Mucosa of rectum (tissue), 2 donors: Measurements from ENCODE around the gene COL4A1.

Source experiments
- H3K27ac ChIP-seq, 2 donors: one replicate each; pipeline ENCODE4 v1.7.0; 2013; ENCODE audit warnings: inconsistent platforms in 2 of 2, low read depth in 2 of 2, low read length in 2 of 2
- H3K27me3 ChIP-seq, 2 donors: one replicate each; pipeline ENCODE4 v1.7.0; 2013; ENCODE audit warnings: low read length in 2 of 2; ENCODE audit not compliant: control insufficient read depth in 2 of 2, insufficient read depth in 2 of 2
- H3K36me3 ChIP-seq, 2 donors: one replicate each; pipeline ENCODE4 v1.7.0; 2013; ENCODE audit warnings: low read length in 2 of 2; ENCODE audit not compliant: control insufficient read depth in 2 of 2, insufficient read depth in 2 of 2
- H3K4me1 ChIP-seq, 2 donors: one replicate each; pipeline ENCODE4 v1.7.0; 2013; ENCODE audit warnings: low read length in 2 of 2, mild to moderate bottlenecking in 1 of 2; ENCODE audit not compliant: control insufficient read depth in 2 of 2, insufficient read depth in 2 of 2
- H3K4me3 ChIP-seq, 2 donors: one replicate each; pipeline ENCODE4 v1.7.0; 2013; ENCODE audit warnings: low read length in 2 of 2
- H3K9ac ChIP-seq, 2 donors: one replicate each; pipeline ENCODE4 v1.7.0; 2013; ENCODE audit warnings: low read length in 2 of 2, low read depth in 1 of 2, mild to moderate bottlenecking in 1 of 2
- H3K9me3 ChIP-seq, 2 donors: one replicate each; pipeline ENCODE4 v1.7.0; 2013; ENCODE audit warnings: low read length in 2 of 2; ENCODE audit not compliant: control insufficient read depth in 2 of 2
- donor health status: healthy.
- donor health status: Normal muscosa, but diverticular disease.

The COL4A1 gene

DNA sequence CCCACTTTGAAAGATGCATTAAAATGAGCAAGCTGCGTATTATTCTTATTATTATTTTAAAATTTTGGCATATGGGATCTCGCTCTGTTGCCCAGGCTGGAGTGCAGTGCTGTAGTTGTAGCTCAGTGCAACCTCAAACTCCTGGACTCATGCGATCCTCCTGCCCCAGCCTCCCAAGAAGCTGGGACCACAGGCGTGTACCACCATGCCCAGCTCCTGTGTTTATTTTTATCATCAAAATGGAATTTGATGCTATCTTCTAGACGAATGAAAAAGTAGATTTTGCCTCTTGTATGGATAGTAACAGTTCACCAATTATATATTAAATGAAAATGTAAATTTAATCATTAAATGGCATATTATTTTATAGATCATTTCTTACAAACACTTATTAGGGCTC is 43.6 kb downstream of the COL4A1 start:
- H3K27me3 ChIP-seq, result no peaks in the 10 kb centered on the region
- no peaks in the 10 kb centered on the region for H3K36me3 ChIP-seq
- H3K4me1 ChIP-seq, result peaks cover 7 to 13% of the 10 kb centered on the region in 2 donors
- H3K4me3 ChIP-seq, result no peak overlapping the region
- H3K9ac ChIP-seq, result no peak overlapping the region
- peak overlapping the region in 1 of 2 donors; percentile 25 for H3K27ac ChIP-seq
- no peaks in the 10 kb centered on the region for H3K9me3 ChIP-seq

DNA sequence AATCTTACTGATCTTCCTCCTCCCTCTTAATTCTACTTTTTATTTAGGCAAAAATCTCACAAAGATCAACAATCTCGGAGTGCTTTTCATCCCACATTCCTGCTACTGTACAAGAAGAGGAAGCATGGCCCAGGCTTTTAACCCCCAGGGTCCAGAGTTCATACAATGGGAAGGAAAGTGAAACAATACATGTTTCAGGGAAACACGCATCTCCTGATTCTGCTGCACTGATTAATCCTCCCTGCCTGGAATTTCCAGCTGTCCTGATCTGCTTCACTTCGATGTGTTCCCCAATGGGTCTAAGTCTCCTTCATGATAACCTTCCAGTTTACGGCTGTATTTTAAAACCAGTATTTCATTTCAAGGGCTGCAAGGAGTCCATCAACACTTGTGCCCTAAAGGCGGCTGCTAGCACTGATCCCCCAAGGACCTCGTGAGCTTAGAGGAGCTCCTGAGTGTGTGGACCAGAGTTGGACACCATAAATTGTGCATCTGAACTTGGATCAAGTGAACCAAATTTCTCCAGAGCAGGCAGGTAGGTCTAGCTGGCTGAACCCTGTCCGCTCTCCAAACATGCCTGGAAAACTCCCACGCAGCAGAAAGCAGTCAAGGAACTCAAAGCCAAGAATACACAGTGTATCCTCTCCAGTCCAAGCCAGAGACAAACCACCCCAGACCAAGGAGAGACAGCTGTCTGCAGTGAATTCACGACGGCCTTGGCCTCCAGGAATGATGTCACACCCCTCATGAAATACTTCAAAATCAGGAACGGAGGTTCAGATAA is 44.3 kb downstream of the COL4A1 start:
- Histone ChIP-seq H3K4me1 (peaks cover 7 to 13% of the 10 kb centered on the region in 2 donors), H3K9ac (peak overlapping the region in 1 of 2 donors; percentile 3), H3K4me3 (peak overlapping the region; percentile 4 to 13), H3K36me3 (no peaks in the 10 kb centered on the region), H3K27ac (peak overlapping the region; percentile 25 to 46), H3K9me3 (no peaks in the 10 kb centered on the region), H3K27me3 (no peaks in the 10 kb centered on the region)

DNA sequence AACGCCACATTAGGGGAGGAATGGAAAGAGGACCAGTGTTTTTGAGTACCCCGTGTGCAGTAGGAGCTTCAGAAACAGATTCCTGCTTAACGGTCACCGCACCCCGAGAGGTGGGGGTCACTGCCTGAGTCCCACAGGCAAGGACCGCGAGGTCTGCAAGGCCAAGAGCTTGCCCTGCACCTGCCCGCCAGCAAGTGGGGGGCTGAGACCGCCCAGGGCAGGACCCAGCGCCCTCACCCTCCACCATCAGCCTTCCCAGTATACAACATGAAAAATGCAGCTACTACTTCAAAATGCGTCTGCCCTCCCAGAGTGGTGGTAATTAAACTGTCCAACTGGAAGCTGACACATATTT is 44.9 kb downstream of the COL4A1 start:
- peaks cover 7 to 13% of the 10 kb centered on the region in 2 donors for H3K4me1 ChIP-seq

DNA sequence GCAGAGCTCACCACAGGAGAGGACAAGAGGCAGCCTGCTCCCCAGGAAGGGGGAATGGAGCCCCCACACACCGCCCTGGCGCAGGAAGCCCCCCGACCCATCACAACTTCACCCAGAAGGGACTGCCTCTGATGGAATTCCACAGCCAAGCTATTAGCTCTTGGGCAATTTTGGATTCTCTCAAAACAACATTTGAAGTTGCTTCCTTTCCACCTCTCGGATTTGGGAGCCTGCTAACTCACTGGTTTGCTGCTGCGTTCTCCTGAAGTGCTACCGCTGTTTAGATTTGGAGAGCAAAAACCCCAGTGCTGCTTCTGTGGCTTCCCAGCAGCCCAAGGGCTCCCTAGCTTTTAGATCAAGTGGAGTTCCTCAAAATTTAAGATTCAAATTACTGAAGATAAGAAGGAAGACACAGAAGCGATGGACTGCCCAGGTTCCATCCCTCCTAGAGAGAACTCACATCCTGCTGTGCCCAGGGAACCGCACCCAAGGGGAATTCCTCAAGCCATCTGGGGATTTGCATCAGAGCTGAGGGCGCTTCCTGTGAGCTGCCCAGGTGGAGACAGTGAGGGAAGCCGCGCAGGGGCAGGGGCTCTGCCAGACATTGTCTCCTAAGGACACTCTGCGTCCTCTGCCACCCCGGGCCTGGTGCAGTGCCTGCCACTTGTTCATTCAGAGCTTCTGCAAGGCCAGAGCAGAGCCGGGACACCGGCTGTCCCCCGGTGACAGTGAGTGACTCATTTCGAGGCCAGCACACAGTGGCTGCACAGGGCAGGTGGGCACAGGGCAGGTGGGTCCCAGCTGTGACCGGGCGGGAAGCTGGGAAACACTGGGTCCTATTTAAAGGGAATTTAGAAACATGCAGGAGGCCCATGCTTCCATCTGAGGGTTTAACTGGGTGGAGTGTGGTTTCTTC is 45.5 kb downstream of the COL4A1 start:
- peaks cover 7 to 13% of the 10 kb centered on the region in 2 donors for H3K4me1 ChIP-seq
- H3K9me3 ChIP-seq, result no peaks in the 10 kb centered on the region
- H3K36me3 ChIP-seq, result no peaks in the 10 kb centered on the region
- no peak overlapping the region for H3K4me3 ChIP-seq
- H3K27ac ChIP-seq, result no peak overlapping the region
- no peak overlapping the region for H3K9ac ChIP-seq
- no peaks in the 10 kb centered on the region for H3K27me3 ChIP-seq

More for the DNA sequence above, 44.9 kb downstream of the COL4A1 start:
- H3K4me3 ChIP-seq, result no peak overlapping the region
- peak overlapping the region; percentile 20 to 46 for H3K27ac ChIP-seq
- H3K9me3 ChIP-seq, result no peaks in the 10 kb centered on the region
- H3K9ac ChIP-seq, result no peak overlapping the region
- H3K36me3 ChIP-seq, result no peaks in the 10 kb centered on the region
- H3K27me3 ChIP-seq, result no peaks in the 10 kb centered on the region

DNA sequence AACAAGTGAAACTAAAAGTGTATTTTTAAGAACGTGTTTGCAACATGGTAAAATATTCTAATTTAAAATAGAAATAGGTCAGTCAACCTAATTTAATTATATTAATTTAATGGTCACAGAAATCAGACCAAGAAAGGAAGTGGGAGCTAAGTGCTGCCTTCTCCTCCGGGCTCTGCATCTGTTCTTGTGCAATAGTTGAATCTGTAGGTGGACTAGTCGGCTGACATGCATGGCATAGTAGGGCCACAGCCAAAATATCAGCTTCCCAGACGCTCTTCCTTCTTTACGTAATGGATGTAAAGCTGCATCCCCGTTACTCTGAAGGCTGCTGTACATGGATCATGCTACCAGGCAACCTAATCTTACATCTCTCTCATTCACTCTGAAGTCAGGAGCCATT is 47.3 kb downstream of the COL4A1 start:
- Histone ChIP-seq H3K9ac (no peak overlapping the region), H3K27ac (no peak overlapping the region), H3K27me3 (no peaks in the 10 kb centered on the region), H3K9me3 (no peaks in the 10 kb centered on the region), H3K4me1 (peaks cover 7 to 13% of the 10 kb centered on the region in 2 donors), H3K4me3 (no peak overlapping the region), H3K36me3 (no peaks in the 10 kb centered on the region)

DNA sequence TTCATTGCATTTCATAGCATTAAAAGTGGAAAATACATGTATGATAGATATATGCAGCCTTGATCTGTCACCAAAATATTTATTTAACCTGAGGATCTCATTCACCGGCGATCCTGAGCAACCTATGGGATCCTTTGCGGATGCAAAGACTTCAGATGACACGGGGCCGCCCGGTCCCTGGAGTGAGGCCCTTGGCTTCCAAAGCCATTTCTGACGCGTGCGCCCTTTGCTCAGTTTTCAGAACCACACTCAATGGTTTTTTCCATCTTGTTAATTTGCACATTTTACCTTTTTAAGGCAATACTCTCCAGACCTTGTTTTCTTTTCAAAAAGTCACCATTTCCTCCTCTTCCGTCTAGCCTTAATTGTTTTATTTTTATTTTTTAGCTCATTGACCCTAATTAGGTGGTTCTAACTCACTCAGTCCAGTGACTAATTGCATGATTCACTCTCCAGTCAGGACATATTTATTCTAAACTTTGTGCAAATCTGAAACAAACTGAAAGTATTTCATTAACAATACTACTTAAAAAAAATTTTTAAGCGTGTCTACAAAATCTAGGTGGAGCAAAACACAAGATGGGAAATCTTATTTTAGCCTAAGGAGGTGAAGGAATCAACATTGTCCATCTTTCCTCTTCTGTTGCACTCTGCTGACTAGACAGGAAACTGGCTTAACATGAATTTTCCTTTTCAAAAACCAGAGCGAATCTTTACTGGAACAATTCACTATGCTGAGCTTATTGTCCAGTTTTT is 47.9 kb downstream of the COL4A1 start:
- Histone ChIP-seq H3K27ac (no peak overlapping the region), H3K4me3 (no peak overlapping the region), H3K27me3 (no peaks in the 10 kb centered on the region), H3K9ac (no peak overlapping the region), H3K4me1 (peaks cover 7 to 11% of the 10 kb centered on the region in 2 donors), H3K36me3 (no peaks in the 10 kb centered on the region), H3K9me3 (no peaks in the 10 kb centered on the region)

DNA sequence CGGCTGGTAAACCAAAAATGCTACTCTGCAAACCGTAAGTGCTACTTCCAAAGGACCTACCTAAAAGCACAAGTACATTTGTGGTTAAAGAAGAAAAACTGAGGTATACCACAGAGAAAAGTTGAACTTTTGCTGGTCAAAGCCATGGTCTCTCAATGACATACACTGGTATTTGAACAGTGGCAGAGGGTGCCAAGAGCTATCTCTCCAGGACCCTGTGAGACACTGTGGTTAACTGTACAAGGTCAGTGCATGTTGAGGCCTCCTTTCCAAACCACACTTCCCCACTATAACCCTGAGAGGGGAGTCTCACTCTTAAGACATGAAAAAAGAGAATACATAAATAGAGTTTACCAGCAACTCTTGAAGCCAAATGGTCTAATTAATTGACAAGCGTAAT is 49.5 kb downstream of the COL4A1 start:
- Histone ChIP-seq H3K9ac (no peak overlapping the region), H3K36me3 (no peaks in the 10 kb centered on the region), H3K27me3 (no peaks in the 10 kb centered on the region), H3K9me3 (no peaks in the 10 kb centered on the region), H3K4me1 (no peaks in the 10 kb centered on the region), H3K27ac (no peak overlapping the region), H3K4me3 (no peak overlapping the region)

DNA sequence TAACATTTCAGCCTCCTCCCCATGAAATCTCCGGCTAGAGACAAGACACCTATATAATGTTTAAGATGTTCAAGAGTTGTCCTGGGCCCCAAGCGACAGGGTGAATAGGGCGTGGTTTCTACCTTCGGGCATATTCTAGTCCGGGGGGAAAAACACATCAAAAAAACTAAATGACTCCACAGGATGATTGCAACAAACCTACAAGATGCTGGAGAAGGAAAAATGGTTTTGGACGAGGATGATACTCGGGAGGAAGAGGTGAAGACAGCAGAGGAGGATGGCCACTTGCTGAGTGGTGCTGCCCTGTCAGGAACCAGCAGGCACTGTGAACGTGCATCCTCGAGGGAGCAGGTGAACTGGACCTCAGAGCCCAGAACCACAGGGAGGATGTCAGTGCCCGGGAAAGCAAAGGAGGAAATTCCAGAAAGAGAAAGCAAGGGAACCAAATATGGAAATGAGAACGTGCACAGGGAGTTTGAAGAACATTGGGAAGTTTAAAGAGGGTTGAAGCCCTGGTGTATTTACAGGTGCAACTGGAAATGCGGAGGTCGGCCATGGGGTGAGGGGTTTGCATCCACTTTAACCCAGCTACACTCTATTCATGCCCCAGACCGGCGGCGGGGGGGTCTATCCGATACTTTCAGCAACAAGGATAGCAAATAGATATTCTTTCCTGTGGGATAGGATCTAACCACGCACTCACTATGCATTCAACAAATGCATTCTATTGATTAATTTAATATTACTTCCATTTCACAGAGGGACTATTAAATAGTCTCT is 50.6 kb downstream of the COL4A1 start:
- H3K36me3 ChIP-seq, result no peaks in the 10 kb centered on the region
- no peaks in the 10 kb centered on the region for H3K9me3 ChIP-seq
- no peaks in the 10 kb centered on the region for H3K4me1 ChIP-seq
- H3K9ac ChIP-seq, result no peak overlapping the region
- H3K4me3 ChIP-seq, result no peak overlapping the region
- peak overlapping the region in 1 of 2 donors; percentile 3 for H3K27ac ChIP-seq
- H3K27me3 ChIP-seq, result no peaks in the 10 kb centered on the region

DNA sequence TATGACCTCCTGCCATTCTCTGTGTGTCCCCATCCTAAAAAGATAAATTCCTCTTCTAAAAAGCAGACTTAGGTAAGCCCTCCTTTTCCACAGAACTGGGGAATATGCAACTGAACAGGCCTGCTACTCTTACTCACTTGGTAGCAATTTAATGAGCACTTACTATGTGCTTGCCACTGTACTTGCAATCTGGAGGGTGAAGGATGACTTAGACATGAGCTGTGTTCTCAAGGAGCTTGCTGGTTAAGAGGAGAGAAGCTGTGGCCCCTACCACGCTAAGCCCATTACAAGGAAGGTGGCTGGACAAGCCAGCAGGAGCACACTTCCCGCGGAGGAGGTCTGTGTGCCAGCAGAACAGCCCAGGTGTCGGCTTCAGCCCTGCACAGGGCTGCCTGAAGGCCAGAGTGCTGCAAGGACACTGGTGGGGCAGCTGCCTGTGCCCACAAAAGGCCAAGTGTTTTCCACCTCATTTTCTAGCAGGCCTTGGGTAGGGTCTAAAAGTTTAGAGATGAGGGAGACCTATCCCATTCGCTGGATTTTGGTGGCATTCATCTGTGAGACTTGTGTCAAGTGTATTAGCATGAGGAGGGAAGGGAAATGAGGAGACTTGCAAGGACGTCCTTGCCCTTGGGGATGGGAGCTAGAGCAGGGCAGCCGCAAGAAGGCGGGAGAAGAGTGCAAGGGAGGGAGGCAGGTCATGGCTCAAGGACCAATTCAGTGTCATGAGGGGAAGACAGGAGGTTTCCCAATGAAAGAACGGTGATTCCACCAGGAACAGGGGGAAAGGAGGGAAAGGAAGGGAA is 52.0 kb downstream of the COL4A1 start:
- Histone ChIP-seq H3K9me3 (no peaks in the 10 kb centered on the region), H3K4me3 (no peak overlapping the region), H3K27me3 (no peaks in the 10 kb centered on the region), H3K27ac (peak overlapping the region; percentile 55 to 61), H3K4me1 (peaks cover 0 to 3% of the 10 kb centered on the region in 2 donors), H3K36me3 (no peaks in the 10 kb centered on the region), H3K9ac (no peak overlapping the region)
